Heart left ventricle (tissue), 13 donors: ENCODE measurements around the gene OXLD1.
"Not testable (repeated sequence)": the region's sequence is repeated elsewhere in the genome, so short reads cannot be mapped to it uniquely, and the experiment has no call there.

Experiments used
- POLR2A ChIP-seq, 2 donors: fragments of 450-650 bp; IDR thresholded peaks; one replicate each; pipeline ENCODE4 v1.6.1; 2017; ENCODE audit warnings: antibody characterized with exemption in 2 of 2, mild to moderate bottlenecking in 2 of 2, moderate library complexity in 2 of 2
- TF ChIP-seq, protein P1 (sequence below), 12 donors: fragments of 200-600 bp; sonication (generic) in 4 of 12; IDR thresholded peaks; one replicate each; pipeline versions ENCODE4 v1.5.0 to v1.8.0; 2018 to 2022; ENCODE audit warnings: antibody characterized with exemption in 12 of 12, mild to moderate bottlenecking in 5 of 12
- donor health status: ischemic (EF 13 %, LVEDD 7.1; RV severe dilation, severe dysfunction).
- donor health status: DM: no; HTN: yes; CAD: no.
- donor health status: DM: no; HTN: no; CAD: no.
- donor health status: ischemic (EF 25% LVEDD 6.9; RV normal size, moderate dysfunction).
- donor health status: ischemic (EF 25% LVEDD 5.7; RV mildly dilated, moderate dysfunction).
- donor health status: ischemic (EF 35%, LVEDD 5.7; RV mildly dilated, moderate dysfunction).
- donor health status: nonischemic (EF 11% LVEDD 7.7; RV severe dilation, severe dysfunction).
- donor health status: DM: yes; HTN: yes; CAD: no.
- donor health status: PGD.
- donor health status: ischemic (EF 29% LVEDD 5.4; RV normal size, mild dysfunction).
- donor health status: nonischemic (EF 23%, LVEDD 6.1; RV moderate dilation, normal function).

DNA sequence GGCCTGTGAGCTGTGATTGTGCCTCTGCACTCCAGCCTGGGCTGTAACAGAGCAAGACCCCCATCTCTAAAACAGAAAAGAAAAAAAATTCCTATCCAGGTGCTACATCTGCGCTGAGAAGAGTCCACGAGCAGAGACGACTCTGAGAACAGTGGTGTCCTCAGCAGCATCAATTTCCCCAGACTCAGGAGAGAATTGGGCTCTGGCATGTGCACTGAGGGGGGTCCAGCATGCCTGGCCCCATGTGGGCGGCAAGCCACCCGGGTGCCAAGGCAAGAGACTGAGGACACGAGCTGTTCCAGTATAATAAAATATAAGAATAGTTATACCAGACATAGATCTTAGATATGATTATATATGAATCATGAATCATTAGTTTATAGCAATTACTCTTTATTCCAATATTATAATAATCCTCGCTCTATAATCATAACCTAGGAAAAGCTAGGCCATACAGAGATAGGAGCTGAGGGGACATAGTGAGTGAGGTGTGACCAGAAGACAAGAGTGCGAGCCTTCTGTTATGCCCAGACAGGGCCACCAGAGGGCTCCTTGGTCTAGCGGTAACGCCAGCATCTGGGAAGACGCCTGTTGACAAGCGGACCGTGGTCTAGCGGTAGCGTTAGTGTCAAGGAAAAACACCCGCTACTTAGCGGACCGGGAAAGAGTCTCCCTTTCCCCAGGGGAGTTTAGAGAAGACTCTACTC lies 9.3 kb upstream of the OXLD1 start:
- TF ChIP-seq, protein P1, sequence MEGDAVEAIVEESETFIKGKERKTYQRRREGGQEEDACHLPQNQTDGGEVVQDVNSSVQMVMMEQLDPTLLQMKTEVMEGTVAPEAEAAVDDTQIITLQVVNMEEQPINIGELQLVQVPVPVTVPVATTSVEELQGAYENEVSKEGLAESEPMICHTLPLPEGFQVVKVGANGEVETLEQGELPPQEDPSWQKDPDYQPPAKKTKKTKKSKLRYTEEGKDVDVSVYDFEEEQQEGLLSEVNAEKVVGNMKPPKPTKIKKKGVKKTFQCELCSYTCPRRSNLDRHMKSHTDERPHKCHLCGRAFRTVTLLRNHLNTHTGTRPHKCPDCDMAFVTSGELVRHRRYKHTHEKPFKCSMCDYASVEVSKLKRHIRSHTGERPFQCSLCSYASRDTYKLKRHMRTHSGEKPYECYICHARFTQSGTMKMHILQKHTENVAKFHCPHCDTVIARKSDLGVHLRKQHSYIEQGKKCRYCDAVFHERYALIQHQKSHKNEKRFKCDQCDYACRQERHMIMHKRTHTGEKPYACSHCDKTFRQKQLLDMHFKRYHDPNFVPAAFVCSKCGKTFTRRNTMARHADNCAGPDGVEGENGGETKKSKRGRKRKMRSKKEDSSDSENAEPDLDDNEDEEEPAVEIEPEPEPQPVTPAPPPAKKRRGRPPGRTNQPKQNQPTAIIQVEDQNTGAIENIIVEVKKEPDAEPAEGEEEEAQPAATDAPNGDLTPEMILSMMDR (IDR thresholded peaks at IDR 0.05) = peak; percentile 34 to 66 (median 58)
- TF ChIP-seq POLR2A (IDR thresholded peaks at IDR 0.05) = not testable (repeated sequence)
